HepG2 (cell line): ENCODE data around the gene RAPGEF5. TPM values are rescaled to one million over a fixed set of nuclear protein-coding genes. Genes with fewer than 3 reads are reported as not detected.

Experiments
- ATAC-seq: fragments of 200-7000 bp; cut with Tn5 transposase; 3 replicates; pipeline ENCODE4 v1.9.1; 2020; ENCODE audit warnings: mild to moderate bottlenecking, moderate library complexity
- BruUV-seq: library from RNA; stranded (reverse); fragments of 400-500 nt; replicated peaks from 2 replicates; lab custom pipeline; 2021; lab: Mats Ljungman, UMichigan
- CTCF ChIA-PET: fragments of 300-600 bp; formaldehyde crosslinking; extraction: SDS; loops from one replicate; lab custom pipeline; 2021; ENCODE audit warnings: low total read pairs, inconsistent platforms, low intra/inter-chr PET ratio; lab: Yijun Ruan, JAX
- POLR2A ChIA-PET: fragments of 350-600 bp; sonication (Branson Sonifier 250); formaldehyde crosslinking; loops from one replicate; lab custom pipeline; 2020; ENCODE audit warnings: antibody characterized with exemption, inconsistent platforms; lab: Yijun Ruan, JAX
- DNase-seq: peaks from one replicate; pipeline ENCODE4 v3.0.0-alpha.2; 2015; ENCODE audit warnings: low spot score
- FAIRE-seq: peaks from 3 replicates; lab custom pipeline; 2011; peaks lifted over from hg19 to GRCh38; lab: Jason Lieb, UNC
- H2AFZ ChIP-seq: one replicate; pipeline ENCODE4 v1.6.1; 2011; ENCODE audit warnings: low read length, inconsistent platforms
- H3K27ac ChIP-seq: fragments of 300-600 bp; 3 replicates; pipeline ENCODE4 v1.8.0; 2011; ENCODE audit warnings: mixed run types, mild to moderate bottlenecking, mixed read lengths, low read length, inconsistent platforms; ENCODE audit not compliant: insufficient read depth; ENCODE audit errors: extremely low read length
- H3K27me3 ChIP-seq, 2 experiments: fragments of 200-600 bp in 1 of 2; 2 replicates in 1 of 2; 3 replicates in 1 of 2; pipeline versions ENCODE4 v1.6.0 to v1.8.0; 2011; ENCODE audit warnings: low read length in 2 of 2, mild to moderate bottlenecking in 2 of 2, moderate library complexity in 2 of 2, inconsistent platforms in 1 of 2; ENCODE audit not compliant: insufficient read depth in 2 of 2, control insufficient read depth in 1 of 2
- H3K36me3 ChIP-seq, 2 experiments: fragments of 200-600 bp in 1 of 2; replicated peaks in 1 of 2; 2 replicates in 1 of 2; 3 replicates in 1 of 2; pipeline versions ENCODE4 v1.5.1 to v1.8.0; 2011; ENCODE audit warnings: low read length in 2 of 2, inconsistent platforms in 1 of 2; ENCODE audit not compliant: insufficient read depth in 2 of 2, control insufficient read depth in 1 of 2
- H3K4me1 ChIP-seq: 2 replicates; pipeline ENCODE4 v1.5.1; 2012; ENCODE audit warnings: low read length, inconsistent platforms; ENCODE audit not compliant: insufficient read depth
- H3K4me2 ChIP-seq: 2 replicates; pipeline ENCODE4 v1.6.0; 2011; ENCODE audit warnings: low read depth, low read length, inconsistent platforms
- H3K4me3 ChIP-seq, 3 experiments: fragments of 200-600 bp in 1 of 3; sonication (generic), shearing (Covaris generic) in 1 of 3; replicated peaks in 1 of 3; 2 replicates each; pipeline ENCODE4 v1.5.1; 2011 to 2016; ENCODE audit warnings: low read length in 3 of 3, inconsistent platforms in 2 of 3, low read depth in 2 of 3, mild to moderate bottlenecking in 2 of 3, control low read depth in 1 of 3, mixed read lengths in 1 of 3; ENCODE audit not compliant: insufficient read depth in 1 of 3
- H3K79me2 ChIP-seq: one replicate; pipeline ENCODE4 v1.6.1; 2011; ENCODE audit warnings: low read length, inconsistent platforms; ENCODE audit not compliant: insufficient read depth
- H3K9ac ChIP-seq: 2 replicates; pipeline ENCODE4 v1.6.0; 2011; ENCODE audit warnings: mild to moderate bottlenecking, low read depth, low read length, inconsistent platforms; ENCODE audit not compliant: insufficient read depth
- H3K9me3 ChIP-seq: 2 replicates; pipeline ENCODE4 v1.5.1; 2012; ENCODE audit warnings: mild to moderate bottlenecking, low read length
- H4K20me1 ChIP-seq: 2 replicates; pipeline ENCODE4 v1.6.0; 2011; ENCODE audit warnings: inconsistent platforms, mild to moderate bottlenecking, low read length, moderate library complexity; ENCODE audit not compliant: insufficient read depth
- CCDC6 ChIP-seq: sonication (generic); formaldehyde crosslinking; IDR thresholded peaks from 2 replicates; pipeline ENCODE4 v1.8.1; 2022; ENCODE audit warnings: mild to moderate bottlenecking, missing genetic modification reagents, moderate library complexity
- FOXO1 ChIP-seq: sonication (generic); formaldehyde crosslinking; IDR thresholded peaks from 2 replicates; pipeline ENCODE4 v1.4.0; 2020; ENCODE audit warnings: missing genetic modification reagents
- HMG20B ChIP-seq: conservative IDR thresholded peaks from 2 replicates; pipeline ENCODE4 v1.6.1; 2016; ENCODE audit warnings: missing genetic modification reagents, missing compliant biosample characterization
- HNF4A ChIP-seq: sonication (generic); formaldehyde crosslinking; IDR thresholded peaks from 2 replicates; pipeline ENCODE4 v1.4.0; 2020; ENCODE audit warnings: missing genetic modification reagents
- MEIS2 ChIP-seq: sonication (generic); formaldehyde crosslinking; IDR thresholded peaks from 2 replicates; pipeline ENCODE4 v1.9.0; 2021; ENCODE audit warnings: mild to moderate bottlenecking, missing genetic modification reagents
- NR2F6 ChIP-seq, 2 experiments: IDR thresholded peaks; 2 replicates each; pipeline ENCODE4 v1.6.1; 2016; ENCODE audit warnings: antibody characterized with exemption in 1 of 2, mild to moderate bottlenecking in 1 of 2
- PAF1 ChIP-seq: IDR thresholded peaks from 2 replicates; pipeline ENCODE4 v1.6.1; 2016; ENCODE audit warnings: missing genetic modification reagents, missing compliant biosample characterization
- SETDB1 ChIP-seq: sonication (generic); formaldehyde crosslinking; IDR thresholded peaks from 2 replicates; pipeline ENCODE4 v1.5.1; 2020; ENCODE audit warnings: missing genetic modification reagents, mild to moderate bottlenecking, borderline replicate concordance
- SRF ChIP-seq: IDR thresholded peaks from 2 replicates; pipeline ENCODE4 v1.6.1; 2011; ENCODE audit warnings: mild to moderate bottlenecking, low read depth, low read length, moderate library complexity
- ZKSCAN5 ChIP-seq: sonication (generic); formaldehyde crosslinking; IDR thresholded peaks from 2 replicates; pipeline ENCODE4 v1.5.1; 2020; ENCODE audit warnings: mild to moderate bottlenecking, missing genetic modification reagents
- ZNF264 ChIP-seq: sonication (generic); formaldehyde crosslinking; IDR thresholded peaks from 2 replicates; pipeline ENCODE4 v1.4.0; 2020; ENCODE audit warnings: missing genetic modification reagents
- ZNF569 ChIP-seq: sonication (generic); formaldehyde crosslinking; IDR thresholded peaks from 2 replicates; pipeline ENCODE4 v1.5.0; 2020; ENCODE audit warnings: mild to moderate bottlenecking, missing genetic modification reagents, moderate library complexity, borderline replicate concordance
- ZNF572 ChIP-seq: sonication (generic); formaldehyde crosslinking; IDR thresholded peaks from 2 replicates; pipeline ENCODE4 v1.5.1; 2020; ENCODE audit warnings: mild to moderate bottlenecking, missing genetic modification reagents
- ZNF589 ChIP-seq: sonication (generic); formaldehyde crosslinking; conservative IDR thresholded peaks from 2 replicates; pipeline ENCODE4 v1.8.0; 2022; ENCODE audit warnings: mild to moderate bottlenecking, moderate library complexity, missing genetic modification reagents
- ZNF772 ChIP-seq: sonication (generic); formaldehyde crosslinking; IDR thresholded peaks from 2 replicates; pipeline ENCODE4 v1.5.0; 2020; ENCODE audit warnings: mild to moderate bottlenecking, missing genetic modification reagents
- ZNF816 ChIP-seq: sonication (generic); formaldehyde crosslinking; IDR thresholded peaks from 2 replicates; pipeline ENCODE4 v1.8.0; 2022; ENCODE audit warnings: missing genetic modification reagents, mild to moderate bottlenecking, borderline replicate concordance
- ZSCAN29 ChIP-seq: sonication (generic); formaldehyde crosslinking; conservative IDR thresholded peaks from 2 replicates; pipeline ENCODE4 v1.4.0; 2020; ENCODE audit warnings: mild to moderate bottlenecking, missing genetic modification reagents
- WGBS: methylation state at CpG from one replicate; pipeline ENCODE4 v1.1.6; 2017; ENCODE audit warnings: low lambda C conversion rate; 5-methylcytosine and 5-hydroxymethylcytosine counted together
- in situ Hi-C: cut with HindIII; loops from 2 replicates; pipeline ENCODE4 v1.10.0; 2017; ENCODE audit warnings: low pct_unique_long_range_greater_than_20kb; ENCODE audit not compliant: extremely low pct_ligation_motif_present
- intact Hi-C: fragments of 100-400 bp; cut with micrococcal nuclease; formaldehyde crosslinking; loops from one replicate; pipeline ENCODE4 v1.10.0; 2022; ENCODE audit not compliant: unreplicated experiment
- polyA plus RNA-seq, 8 experiments: library from polyadenylated mRNA; depleted of rRNA in 3 of 8; stranded (reverse) in 7 of 8; unstranded in 1 of 8; fragments of >200 nt; fragmentation: Illumina TruSeq in 4 of 8; extraction: Trizol in 4 of 8; gene quantifications; 2 replicates each; pipeline versions ENCODE4 v1.2.1 to v1.2.3, GENCODE V29; 2011 to 2016; ENCODE audit warnings: low read depth in 4 of 8, missing spikeins in 1 of 8, mixed read lengths in 1 of 8; ENCODE audit not compliant: insufficient read depth in 1 of 8
- total RNA-seq, 5 experiments: library from RNA; depleted of rRNA; stranded (reverse); fragments of >200 nt; fragmentation: Illumina TruSeq; extraction: Trizol; gene quantifications; 2 replicates each; pipeline ENCODE4 v1.2.3, GENCODE V29; 2016; ENCODE audit warnings: low read depth in 1 of 5
- TF ChIP-seq, protein P1 (sequence below): sonication (generic); formaldehyde crosslinking; IDR thresholded peaks from 2 replicates; pipeline ENCODE4 v1.4.0; 2020; ENCODE audit warnings: mild to moderate bottlenecking, missing genetic modification reagents
- TF ChIP-seq, protein P2 (sequence below): fragments of 450-650 bp; IDR thresholded peaks from 2 replicates; pipeline ENCODE4 v1.6.1; 2016

The RAPGEF5 gene
- total and polyA plus RNA-seq, 2 of the 13 experiments (the other 11 are each of a cell fraction or from before 2014, with no cell fraction given) = 17.1 to 23.4 TPM

DNA sequence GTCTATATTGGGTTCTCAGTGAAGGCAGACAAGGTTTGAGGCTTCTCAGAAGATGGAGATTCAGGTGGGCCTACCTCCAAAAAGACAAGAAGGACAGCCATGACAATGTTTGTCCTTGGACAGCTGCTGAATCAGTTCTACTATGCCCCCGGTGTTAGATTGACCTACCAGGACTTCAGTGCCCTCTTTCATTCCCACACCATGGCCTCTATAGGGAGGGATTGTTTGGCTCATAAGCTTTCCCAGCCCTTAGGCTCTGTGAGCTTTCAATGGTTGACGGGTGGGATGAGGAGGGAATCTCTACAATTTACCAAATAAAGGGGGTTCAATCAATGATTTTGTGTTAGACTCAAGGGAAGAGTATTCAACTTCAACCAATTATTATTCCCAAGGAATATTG, 23.4 kb upstream of the RAPGEF5 start:
- no peak overlapping the region for H2AFZ ChIP-seq
- H3K4me2 ChIP-seq = no peak overlapping the region
- H3K4me1 ChIP-seq = peaks cover 62% of the 10 kb centered on the region
- H3K4me3 ChIP-seq = no peak overlapping the region
- H3K9ac ChIP-seq = no peak overlapping the region
- H3K79me2 ChIP-seq = no peaks in the 10 kb centered on the region
- no peaks in the 10 kb centered on the region for H3K27me3 ChIP-seq
- no peaks in the 10 kb centered on the region for H3K9me3 ChIP-seq
- ChIA-PET CTCF (no interaction called here), POLR2A (no interaction called here)
- FAIRE-seq = no peak
- no peaks in the 10 kb centered on the region for H3K36me3 ChIP-seq
- DNase-seq = no peak
- ATAC-seq = no peak
- intact Hi-C loops = no loop called here
- in situ Hi-C loops = no loop called here
- no peak overlapping the region for H3K27ac ChIP-seq
- TF ChIP-seq ZNF569 = no peak
- no peak for TF ChIP-seq ZSCAN29 (CRISPR knock-in tag)
- no peak for TF ChIP-seq PAF1
- TF ChIP-seq SRF = no peak
- TF ChIP-seq, protein P1, sequence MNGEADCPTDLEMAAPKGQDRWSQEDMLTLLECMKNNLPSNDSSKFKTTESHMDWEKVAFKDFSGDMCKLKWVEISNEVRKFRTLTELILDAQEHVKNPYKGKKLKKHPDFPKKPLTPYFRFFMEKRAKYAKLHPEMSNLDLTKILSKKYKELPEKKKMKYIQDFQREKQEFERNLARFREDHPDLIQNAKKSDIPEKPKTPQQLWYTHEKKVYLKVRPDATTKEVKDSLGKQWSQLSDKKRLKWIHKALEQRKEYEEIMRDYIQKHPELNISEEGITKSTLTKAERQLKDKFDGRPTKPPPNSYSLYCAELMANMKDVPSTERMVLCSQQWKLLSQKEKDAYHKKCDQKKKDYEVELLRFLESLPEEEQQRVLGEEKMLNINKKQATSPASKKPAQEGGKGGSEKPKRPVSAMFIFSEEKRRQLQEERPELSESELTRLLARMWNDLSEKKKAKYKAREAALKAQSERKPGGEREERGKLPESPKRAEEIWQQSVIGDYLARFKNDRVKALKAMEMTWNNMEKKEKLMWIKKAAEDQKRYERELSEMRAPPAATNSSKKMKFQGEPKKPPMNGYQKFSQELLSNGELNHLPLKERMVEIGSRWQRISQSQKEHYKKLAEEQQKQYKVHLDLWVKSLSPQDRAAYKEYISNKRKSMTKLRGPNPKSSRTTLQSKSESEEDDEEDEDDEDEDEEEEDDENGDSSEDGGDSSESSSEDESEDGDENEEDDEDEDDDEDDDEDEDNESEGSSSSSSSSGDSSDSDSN = no peak
- TF ChIP-seq ZKSCAN5 (CRISPR knock-in tag) = no peak
- TF ChIP-seq MEIS2 (CRISPR knock-in tag) = no peak
- TF ChIP-seq ZNF772 = no peak
- TF ChIP-seq NR2F6 (IDR thresholded peaks at IDR 0.05) = no peak
- TF ChIP-seq NR2F6 (CRISPR knock-in tag; IDR thresholded peaks at IDR 0.05) = no peak
- no peak for TF ChIP-seq ZNF816 (CRISPR knock-in tag)
- TF ChIP-seq SETDB1 = no peak
- TF ChIP-seq, protein P2, sequence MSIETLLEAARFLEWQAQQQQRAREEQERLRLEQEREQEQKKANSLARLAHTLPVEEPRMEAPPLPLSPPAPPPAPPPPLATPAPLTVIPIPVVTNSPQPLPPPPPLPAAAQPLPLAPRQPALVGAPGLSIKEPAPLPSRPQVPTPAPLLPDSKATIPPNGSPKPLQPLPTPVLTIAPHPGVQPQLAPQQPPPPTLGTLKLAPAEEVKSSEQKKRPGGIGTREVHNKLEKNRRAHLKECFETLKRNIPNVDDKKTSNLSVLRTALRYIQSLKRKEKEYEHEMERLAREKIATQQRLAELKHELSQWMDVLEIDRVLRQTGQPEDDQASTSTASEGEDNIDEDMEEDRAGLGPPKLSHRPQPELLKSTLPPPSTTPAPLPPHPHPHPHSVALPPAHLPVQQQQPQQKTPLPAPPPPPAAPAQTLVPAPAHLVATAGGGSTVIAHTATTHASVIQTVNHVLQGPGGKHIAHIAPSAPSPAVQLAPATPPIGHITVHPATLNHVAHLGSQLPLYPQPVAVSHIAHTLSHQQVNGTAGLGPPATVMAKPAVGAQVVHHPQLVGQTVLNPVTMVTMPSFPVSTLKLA = no peak
- TF ChIP-seq HNF4A (CRISPR knock-in tag) = no peak
- TF ChIP-seq HMG20B = no peak
- no peak for TF ChIP-seq CCDC6
- TF ChIP-seq ZNF589 (CRISPR knock-in tag) = no peak
- TF ChIP-seq FOXO1 (CRISPR knock-in tag) = no peak
- TF ChIP-seq ZNF572 (CRISPR knock-in tag) = no peak
- TF ChIP-seq ZNF264 (CRISPR knock-in tag) = no peak
- H4K20me1 ChIP-seq = no peaks in the 10 kb centered on the region
- WGBS = 64% methylated on average over 2 of the region's 2 CpGs
- BruUV-seq = no TSS peak
